NCI-H345 (cell line): Measurements from ENCODE around the gene PGGT1B.

Experiments used
- DNase-seq: peaks from one replicate; lab custom pipeline; 2025; lab: John Stamatoyannopoulos, UW

The PGGT1B gene

GRCh38 chr5:115180165-115180709 lies 82.4 kb downstream of the PGGT1B start:
- DNase-seq = peak; percentile 51

GRCh38 chr5:115179394-115180164 lies 83.1 kb downstream of the PGGT1B start:
- DNase-seq = no peak

- DNase-seq = no peak
Measured at GRCh38 chr5:115179030-115179393, 83.7 kb downstream of the PGGT1B start.

GRCh38 chr5:115170929-115171510 lies 91.7 kb downstream of the PGGT1B start:
- DNase-seq = no peak

DNA sequence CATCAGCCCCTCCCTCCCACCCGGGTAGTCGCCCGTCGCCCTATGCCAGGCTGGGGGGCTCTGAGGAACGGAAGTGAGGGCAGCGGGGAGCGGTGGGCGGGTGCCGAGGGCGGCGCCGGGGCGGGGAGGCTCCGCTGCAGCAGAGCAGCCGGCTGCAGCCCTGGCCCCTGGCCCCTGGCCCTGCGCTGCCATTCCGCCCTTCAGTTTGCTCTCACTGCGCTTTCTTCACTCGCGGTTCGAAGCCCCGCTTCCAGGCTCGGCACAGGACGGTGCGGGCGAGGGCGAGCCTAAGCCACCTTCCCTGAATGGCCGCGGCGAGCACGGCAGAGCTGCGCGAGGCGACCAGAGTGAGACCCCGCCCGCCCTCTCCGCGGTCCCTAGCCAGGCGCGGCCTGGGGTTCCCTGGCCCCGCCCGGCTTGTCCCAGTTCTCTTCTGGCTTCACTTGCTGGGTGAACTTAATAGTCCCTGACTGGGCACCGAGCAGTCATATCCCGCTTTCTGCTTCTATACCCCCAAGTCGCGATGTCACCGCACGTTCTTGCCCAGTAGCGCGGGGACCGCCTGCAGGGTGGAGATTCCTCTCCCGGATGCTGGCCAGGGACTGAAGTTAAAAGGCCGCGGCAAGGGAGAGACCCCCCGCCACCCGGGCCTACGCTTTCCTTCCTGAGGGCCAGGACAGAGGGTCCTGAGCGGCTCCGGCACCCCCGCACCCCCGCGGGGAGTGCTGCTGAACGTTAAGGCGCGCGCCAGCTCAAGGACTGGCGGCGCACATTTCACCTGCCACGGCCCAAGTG lies 92.3 kb downstream of the PGGT1B start:
- DNase-seq = no peak

- peak; percentile 96 for DNase-seq
Measured at GRCh38 chr5:115169487-115170133, 93.1 kb downstream of the PGGT1B start, which contains the start of gene TRIM36. Gene TRIM36, minus strand, starts transcription at chr5:115169908. Its CDS starts 274 bp downstream, at chr5:115169634.

DNA sequence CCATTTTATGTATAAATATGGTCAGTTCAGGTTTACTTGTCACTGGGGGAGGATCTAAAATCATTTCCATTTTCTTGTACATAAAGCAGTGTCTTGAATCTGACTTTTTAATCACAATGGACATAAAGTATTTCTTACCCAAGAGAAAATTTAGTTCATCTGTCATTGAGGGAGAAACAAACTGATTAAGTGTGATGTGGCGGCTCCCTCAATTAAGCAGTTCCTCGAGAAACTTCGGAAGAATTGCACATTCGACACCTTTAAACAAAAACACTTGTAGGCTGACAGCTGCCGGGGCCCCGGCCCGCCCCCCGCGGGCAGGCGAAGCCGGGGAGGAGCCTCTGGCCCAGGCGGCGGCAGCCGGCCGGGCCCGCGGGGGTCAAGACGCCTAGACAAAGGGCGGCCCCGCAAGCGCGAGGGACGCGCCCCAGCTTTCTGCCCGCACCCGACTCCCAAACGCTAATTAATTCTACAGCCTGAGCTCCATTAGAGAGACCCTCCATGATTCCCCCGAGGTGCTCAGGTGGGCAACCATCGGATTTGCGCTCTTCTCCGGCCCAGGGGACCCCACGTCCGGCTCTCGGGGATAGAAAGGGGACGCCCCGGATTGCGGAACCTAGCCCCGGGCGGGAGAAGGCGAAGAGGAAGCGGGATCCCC lies 93.7 kb downstream of the PGGT1B start:
- DNase-seq = peak; percentile 44

DNA sequence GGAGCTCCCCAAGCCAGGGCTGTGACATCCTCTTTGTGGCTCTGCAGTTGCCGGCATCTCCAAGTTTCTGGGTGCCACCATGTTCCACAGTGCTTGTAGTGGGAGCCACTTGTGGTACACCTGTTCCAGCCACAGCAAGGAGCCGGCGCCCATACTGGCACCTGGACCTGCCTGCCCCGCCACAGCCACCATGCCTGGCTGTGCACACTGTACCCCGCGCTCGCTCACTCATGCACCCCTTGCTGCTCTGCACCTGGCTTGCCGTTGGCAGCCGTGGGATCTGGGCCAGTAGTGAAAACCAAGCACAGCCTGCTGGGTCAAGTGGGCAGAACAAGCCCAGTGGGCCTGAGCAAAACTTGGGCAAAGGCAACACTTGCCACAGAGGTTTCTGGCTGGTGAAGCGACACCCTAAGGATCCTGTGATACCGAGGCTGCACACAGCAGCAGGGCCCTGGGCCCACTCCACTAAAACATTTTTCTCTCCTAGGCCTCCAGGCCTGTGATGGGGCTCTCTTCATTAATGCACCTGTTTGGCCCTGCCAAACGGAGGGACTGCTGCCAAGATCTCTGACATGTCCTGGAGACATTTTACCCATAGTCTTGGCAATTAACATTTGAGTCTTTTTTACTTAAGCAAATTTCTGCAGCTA lies 95.8 kb downstream of the PGGT1B start:
- no peak for DNase-seq

GRCh38 chr5:115165790-115166189 lies 96.9 kb downstream of the PGGT1B start:
- no peak for DNase-seq

- peak; percentile 58 for DNase-seq
Measured at GRCh38 chr5:115160975-115161475, 101.7 kb downstream of the PGGT1B start.
